GM12875 (cell line): ENCODE results near the gene RBP5.

Experiments
- H3K4me3 ChIP-seq: one replicate; pipeline ENCODE4 v1.5.1; 2011; ENCODE audit warnings: low read depth, low read length, control low read depth
- CTCF ChIP-seq: IDR thresholded peaks from 2 replicates; pipeline ENCODE4 v1.5.1; 2011; ENCODE audit warnings: low read depth, mild to moderate bottlenecking, control low read depth, inconsistent platforms, low read length, moderate library complexity, borderline replicate concordance; ENCODE audit not compliant: insufficient read depth

The RBP5 gene

GRCh38 chr12:7075518-7075917 lies 53.2 kb downstream of the RBP5 start:
- TF ChIP-seq CTCF, result no peak
- no peak overlapping the region for H3K4me3 ChIP-seq

- H3K4me3 ChIP-seq, result no peak overlapping the region
- TF ChIP-seq CTCF, result no peak
Observed at GRCh38 chr12:7073946-7074345, 54.7 kb downstream of the RBP5 start.
